Fibroblast of villous mesenchyme (primary cell): ENCODE measurements around the gene GPRIN3. TPM values are rescaled to one million over a fixed set of nuclear protein-coding genes. Genes with fewer than 3 reads are reported as not detected.
"Not testable (repeated sequence)": the region's sequence is repeated elsewhere in the genome, so short reads cannot be mapped to it uniquely, and the experiment has no call there.

Experiments used
- DNase-seq: peaks from one replicate; pipeline ENCODE4 v3.0.0-alpha.2; 2010; ENCODE audit warnings: low read depth
- H3K4me3 ChIP-seq: 2 replicates; pipeline ENCODE4 v1.5.1; 2011; ENCODE audit warnings: low read depth, mild to moderate bottlenecking, low read length
- CTCF ChIP-seq: IDR thresholded peaks from 2 replicates; pipeline ENCODE4 v1.5.1; 2012; ENCODE audit warnings: low read depth, mild to moderate bottlenecking, low read length; ENCODE audit not compliant: insufficient read depth
- total RNA-seq: library from RNA; depleted of rRNA; stranded (reverse); fragments of >200 nt; gene quantifications from 2 replicates; pipeline ENCODE4 v1.2.3, GENCODE V29; 2012

GPRIN3 gene
- total RNA-seq, 1 donor = 0.43 TPM

- H3K4me3 ChIP-seq = no peak overlapping the region
- peak; percentile 27 for DNase-seq
- no peak for TF ChIP-seq CTCF
Measured at GRCh38 chr4:89316931-89317366, 9.3 kb upstream of the GPRIN3 start.

GRCh38 chr4:89316211-89316610 lies 8.6 kb upstream of the GPRIN3 start:
- no peak for DNase-seq
- no peak for TF ChIP-seq CTCF
- H3K4me3 ChIP-seq = no peak overlapping the region

- no peak overlapping the region for H3K4me3 ChIP-seq
- TF ChIP-seq CTCF = no peak
- no peak for DNase-seq
Measured at GRCh38 chr4:89314291-89314690, 6.7 kb upstream of the GPRIN3 start.

- TF ChIP-seq CTCF = no peak
- DNase-seq = no peak
- no peak overlapping the region for H3K4me3 ChIP-seq
Measured at GRCh38 chr4:89312066-89312465, 4.5 kb upstream of the GPRIN3 start.

GRCh38 chr4:89311433-89311832 lies 3.8 kb upstream of the GPRIN3 start:
- no peak for TF ChIP-seq CTCF
- H3K4me3 ChIP-seq = no peak overlapping the region
- no peak for DNase-seq

GRCh38 chr4:89309154-89309553 lies 1.6 kb upstream of the GPRIN3 start:
- DNase-seq, H3K4me3 ChIP-seq: not testable (repeated sequence)

- TF ChIP-seq CTCF = no peak
- DNase-seq = no peak
- H3K4me3 ChIP-seq = peak overlapping the region; percentile 50
Measured at GRCh38 chr4:89308161-89308500, 531 bp upstream of the GPRIN3 start.

GRCh38 chr4:89307178-89307445 lies 488 bp downstream of the GPRIN3 start:
- no peak for DNase-seq
- peak overlapping the region; percentile 50 for H3K4me3 ChIP-seq
- TF ChIP-seq CTCF = no peak
